Measurements from ENCODE around the gene CACNA1C.
"Not testable (repeated sequence)": the region's sequence is repeated elsewhere in the genome, so short reads cannot be mapped to it uniquely, and the experiment has no call there.

CACNA1C gene

DNA sequence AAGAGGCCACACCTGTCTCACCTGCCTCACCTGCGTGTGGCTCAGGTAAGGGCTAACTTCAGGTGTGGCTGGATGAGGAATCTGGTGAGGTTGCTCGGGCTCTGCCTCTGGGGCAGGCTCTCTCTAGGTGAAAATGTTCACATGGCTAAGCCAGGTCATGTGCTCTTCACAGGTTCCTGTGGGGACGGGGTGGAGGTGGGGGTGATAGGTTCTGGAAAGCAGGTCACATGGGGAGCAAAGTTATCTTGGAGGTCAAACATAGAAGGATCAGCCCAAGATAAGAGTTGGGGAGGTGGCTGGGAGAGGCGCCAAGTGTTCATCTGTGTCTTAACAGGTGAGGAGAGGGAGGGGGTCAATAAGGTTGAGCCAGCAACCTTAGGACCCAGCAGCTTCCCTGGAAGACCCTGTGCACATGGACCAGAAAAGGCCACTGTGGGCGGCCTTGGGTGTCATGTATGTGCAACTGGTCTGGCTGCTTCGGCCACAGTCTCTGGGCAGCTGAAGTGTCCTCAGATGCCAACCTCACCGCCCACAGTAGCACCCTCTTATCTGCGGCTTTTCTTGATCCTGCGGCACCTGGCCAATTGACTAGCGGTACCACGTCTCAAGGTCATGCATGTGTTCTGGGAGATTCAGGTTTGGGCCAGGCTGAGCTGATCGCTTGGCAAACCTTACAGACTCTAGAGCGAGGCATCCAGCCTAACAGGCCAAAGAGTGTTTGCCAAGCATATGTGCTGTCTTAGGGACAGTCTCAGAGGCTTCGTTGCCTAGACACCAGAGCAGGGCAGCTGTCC, 60.5 kb downstream of the CACNA1C start:
- no peak for DNase-seq

DNA sequence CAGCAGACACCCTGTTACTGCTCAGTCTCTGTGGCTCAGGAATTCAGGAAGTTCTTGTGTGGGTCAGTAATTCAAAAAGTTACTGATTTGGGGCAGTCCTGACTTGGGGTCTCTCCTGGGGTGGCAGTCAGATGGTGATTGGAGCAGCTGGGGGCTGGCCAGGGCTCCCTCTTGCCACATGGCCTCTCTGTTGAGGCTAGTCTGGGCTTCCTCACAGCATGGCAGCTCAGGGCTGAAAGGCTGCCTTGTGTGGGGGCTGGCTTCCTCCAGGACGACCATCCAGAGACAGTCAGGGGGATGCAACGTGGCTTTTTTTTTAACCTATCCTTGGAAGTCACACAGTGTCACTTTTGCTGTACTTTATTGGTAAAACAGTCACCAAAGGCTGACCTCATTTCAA, 61.3 kb downstream of the CACNA1C start:
- DNase-seq: no peak

DNA sequence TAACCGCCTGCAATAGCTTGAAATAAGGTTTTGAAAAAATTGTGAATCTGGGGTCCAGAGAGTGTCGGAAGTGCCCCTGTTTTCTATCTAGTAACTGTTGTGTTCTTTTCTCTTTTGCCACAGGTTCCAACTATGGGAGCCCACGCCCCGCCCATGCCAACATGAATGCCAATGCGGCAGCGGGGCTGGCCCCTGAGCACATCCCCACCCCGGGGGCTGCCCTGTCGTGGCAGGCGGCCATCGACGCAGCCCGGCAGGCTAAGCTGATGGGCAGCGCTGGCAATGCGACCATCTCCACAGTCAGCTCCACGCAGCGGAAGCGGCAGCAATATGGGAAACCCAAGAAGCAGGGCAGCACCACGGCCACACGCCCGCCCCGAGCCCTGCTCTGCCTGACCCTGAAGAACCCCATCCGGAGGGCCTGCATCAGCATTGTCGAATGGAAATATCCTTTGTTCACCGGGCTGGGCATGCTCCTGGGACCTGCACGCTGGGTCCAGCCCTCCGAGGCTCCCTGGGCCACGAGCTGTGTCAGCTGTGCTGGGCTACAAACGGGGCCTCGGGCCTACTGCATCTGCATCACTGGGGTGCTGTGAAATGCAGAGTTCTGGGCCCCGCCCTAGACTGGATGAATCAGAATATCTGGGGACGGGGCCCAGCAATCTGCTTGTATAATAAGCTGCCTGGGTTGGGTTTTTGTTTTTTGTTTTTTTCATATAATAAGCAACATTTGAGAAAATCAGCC, 62.5 kb downstream of the CACNA1C start:
- no peak for DNase-seq

DNA sequence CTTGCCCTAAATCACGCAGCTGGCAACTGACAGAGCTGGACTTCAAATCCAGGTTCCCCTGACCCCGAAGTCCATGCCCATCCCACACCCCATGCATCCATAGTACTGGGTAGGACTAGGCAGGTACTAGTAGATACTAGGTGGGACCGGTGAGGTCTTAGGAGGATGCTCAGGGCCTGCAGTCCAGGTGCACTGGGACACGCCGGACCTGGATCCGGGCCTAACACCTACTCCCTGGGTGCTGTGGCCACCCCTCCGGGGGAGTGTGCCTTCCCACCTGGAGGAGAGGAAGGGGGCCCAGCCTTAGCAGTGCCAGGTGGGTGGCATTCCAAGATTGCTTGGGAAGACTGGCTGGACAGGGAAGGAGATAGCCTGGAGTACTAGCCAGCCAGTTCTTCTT, 64.8 kb downstream of the CACNA1C start:
- DNase-seq: no peak

DNA sequence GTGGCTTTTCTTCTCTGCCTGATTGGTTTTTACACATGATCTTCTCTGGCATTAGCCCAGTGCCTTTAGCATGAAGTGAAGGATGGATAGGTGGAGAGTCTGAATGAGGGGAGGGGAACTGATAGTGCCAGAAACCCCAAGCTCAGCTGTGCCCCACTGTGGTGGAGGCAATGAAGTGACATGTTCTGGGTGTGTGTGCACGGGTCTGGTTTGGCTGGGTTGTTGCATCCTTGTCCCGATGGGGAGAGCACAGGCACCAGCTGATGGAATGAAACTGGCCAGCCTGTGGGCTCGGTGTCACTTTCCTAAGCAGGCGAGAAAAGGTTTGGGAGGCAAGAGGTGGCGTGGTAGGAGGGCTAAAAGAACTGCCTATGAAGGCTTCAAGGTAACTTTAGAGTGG, 65.3 kb downstream of the CACNA1C start:
- no peak for DNase-seq

DNA sequence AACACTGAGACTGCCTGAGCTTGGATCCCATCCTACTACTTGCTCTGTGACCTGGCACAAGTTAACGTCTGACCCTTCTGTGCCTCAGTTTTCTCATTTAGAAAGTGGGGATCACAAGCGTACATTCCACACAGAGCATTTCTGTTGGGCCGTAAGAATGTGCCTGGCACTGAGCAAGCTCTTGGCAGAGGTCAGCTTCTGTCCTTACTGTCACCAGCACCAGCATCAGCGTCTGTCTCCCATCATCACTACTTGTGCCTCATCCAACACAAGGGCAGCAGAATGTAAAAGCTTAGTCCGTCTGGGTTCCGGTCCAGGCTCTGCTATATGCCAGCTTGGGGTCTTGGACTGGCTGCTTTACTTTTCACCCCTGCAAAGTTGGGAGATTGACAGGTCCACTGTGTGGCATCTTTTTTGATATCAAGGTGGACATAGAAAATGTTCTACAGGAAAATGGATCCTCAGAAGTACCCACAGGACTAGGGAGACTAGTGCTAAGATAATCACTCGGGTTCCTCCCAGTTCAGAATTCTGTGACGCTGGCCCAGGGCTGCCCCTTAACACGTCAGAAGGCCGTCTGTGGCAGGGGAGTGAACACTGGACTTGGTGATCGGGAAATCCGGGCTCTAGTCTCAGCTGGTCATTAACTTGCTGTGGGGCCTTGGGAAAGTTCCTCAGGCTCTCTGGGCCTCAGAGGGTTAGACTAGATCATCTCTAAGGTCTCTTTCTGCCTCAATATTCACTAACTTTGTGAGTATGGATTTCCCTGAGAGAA, 65.9 kb downstream of the CACNA1C start:
- no peak for DNase-seq

DNA sequence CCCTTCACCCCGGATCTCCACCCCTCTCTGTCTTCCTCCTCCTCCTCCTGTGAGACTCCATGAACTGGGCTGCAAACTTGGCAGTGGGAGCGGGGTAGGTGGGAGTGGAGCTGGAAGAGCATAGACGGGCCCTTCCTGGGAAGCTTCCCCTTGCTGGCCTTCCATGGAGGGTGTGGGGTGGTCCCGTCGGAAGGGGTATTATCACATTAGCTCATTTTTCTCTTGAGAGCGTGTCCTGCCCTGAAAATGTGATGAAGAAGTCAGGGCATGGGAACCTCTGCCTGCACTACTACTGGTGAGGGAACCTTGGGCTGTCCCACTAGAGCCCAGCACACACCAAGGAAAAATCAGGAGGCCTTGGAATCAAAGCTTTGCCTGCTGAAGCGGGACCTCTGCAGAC, 66.5 kb downstream of the CACNA1C start:
- no peak for DNase-seq

DNA sequence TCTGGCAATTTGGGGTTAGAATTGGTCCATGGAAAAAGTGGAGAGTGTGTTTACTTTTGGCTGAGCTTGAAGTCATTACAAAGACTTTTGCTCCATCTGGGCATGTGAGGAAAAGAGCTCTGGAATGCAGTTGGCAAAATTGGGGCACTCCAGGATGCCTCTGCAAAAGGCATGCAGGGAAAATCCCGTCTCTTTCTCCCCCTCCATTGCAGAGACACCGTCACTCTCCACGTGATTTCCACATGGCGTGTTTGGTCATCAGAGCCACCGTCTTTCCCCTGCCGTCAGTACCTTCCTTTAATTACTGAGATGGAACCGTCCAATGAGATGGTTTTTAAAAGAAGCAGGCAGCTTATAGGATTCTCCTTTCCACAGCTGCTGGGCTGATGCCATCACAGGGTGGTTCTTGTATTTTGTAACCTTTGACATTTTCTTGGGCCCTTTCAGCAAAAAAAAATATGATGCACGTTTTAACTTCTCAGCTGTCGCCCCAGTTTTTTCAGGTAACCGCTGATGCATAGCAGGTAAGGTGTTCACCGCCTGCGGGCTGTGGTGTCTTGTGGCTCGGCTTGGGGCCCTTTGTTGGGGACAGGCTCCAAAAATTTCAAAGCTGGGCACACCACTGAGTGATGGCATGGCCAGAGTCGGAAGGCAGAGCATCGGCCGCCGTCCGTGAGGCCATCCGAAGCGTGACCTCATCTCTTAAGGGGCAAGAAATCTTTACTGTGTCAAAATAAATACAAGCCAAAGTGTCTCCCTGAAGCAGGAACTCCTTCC, 68.4 kb downstream of the CACNA1C start:
- no peak for DNase-seq

DNA sequence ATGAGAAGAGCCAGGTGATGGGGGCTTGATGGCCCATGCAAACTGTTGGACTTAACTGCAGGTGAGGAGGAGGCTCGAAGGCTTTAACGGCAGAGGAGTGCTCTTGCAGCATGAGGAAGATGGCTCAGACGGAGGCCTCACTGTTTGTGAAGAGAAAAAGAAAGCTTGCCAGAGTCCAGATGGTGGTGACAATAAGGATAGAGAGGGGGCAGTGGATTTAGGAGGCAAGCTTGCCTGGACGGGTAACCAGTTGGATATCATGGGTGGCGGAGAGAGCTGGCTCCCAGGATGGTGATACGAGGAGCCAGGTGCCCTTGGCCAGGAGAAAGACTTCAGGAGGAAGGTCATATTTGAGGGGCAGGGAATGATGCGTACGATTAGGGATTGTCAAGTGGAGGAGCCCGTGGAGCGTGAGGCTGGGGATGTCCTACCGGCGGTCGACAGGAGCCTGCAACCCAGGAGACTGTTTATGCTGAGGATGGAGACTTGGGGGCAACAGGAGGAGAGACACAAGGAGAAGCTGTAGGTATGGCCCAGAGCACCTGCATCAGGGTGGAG, 71.8 kb downstream of the CACNA1C start:
- DNase-seq: no peak

DNA sequence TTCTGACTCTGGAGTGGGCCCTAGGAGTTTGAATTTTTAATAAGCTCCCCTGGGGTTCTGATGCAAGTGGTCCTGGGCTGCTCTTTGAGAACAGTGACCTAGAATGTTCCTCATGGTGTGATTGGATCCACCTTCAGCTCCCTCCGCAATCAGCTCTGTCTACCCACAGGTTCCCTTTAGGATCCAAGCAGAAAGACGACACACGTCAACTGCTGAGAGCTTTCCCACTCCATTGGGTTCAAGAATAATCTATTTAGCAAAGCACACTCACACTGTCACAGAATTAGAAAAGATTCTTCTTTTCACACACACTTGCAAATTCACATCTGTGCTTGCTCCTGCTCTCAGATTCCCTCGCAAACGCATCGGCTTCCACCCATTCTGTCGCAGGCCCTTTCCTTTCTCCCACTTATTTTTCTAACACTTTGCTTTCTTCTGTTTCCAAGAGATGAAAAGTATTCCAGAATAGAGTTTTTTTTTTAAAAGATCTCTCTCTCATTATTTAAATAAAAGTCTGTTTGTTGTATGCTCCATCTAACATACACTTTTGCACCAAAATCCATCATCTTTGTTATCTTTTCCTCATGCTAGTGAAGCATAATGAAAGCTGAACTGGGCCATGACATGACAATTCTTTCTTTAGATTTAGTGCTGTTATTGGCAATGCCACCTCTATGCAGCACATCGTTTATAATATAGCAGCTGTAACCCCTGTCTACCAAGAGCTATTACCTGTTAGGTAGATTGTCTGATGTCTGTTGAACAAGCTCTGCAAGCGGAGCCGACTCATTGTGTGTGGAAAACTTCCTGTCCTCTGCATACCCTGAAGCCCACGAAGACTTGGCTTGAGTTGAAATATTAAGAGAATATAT, 73.1 kb downstream of the CACNA1C start:
- no peak for DNase-seq

DNA sequence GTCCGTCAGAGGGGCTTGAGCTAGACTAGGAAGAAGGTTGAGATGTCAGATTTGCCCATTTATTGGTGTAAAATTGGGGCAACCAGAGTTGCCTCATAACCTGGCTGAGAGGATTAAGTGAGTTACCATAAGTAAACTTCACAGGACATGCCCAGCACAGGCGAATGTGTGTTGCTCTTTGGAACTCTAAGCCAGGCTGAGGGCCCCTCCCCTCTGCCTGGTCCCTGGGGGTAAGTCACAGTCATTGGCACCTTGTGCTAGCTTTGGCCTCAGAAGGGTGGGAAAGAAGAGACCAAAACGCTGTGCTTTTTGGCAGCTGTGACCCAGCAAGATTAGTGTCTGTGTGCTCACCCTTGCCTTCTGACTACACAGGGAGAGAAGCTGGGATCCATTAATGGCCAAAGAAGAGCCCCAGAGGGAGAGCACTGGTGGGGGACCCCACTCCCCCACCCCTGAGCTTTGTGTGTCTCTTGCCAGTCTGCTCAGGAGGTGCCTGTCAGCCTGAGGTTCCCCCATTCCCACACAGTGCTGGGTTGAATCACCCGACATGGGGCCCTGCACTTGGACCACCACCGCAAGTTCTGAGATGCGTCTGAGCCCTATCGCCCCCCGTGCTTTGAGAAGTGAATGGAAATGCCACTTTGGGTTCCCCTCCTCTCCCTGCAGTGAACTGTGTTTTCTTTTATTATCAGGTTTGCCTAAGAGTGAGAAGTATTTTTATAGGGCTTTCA, 74.1 kb downstream of the CACNA1C start:
- no peak for DNase-seq

DNA sequence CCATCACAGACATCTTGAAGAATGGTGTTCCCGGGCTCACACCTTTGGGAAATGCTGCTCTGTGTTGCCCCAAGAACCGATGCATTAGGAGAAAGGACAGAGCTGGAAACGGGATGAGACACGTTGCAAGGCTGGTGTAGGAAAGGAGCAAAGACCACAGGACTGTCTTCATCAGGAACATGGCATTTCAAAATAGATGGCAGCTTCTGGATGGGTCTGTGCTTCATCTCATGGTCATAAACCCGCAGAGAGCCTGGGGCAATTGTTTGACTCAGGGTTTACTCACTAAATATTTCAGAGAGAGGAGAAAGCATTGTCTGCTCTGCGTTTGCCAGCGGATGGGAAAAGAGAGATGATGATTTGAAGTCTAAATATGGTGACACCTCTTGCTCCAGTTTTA, 76.3 kb downstream of the CACNA1C start:
- DNase-seq: no peak

DNA sequence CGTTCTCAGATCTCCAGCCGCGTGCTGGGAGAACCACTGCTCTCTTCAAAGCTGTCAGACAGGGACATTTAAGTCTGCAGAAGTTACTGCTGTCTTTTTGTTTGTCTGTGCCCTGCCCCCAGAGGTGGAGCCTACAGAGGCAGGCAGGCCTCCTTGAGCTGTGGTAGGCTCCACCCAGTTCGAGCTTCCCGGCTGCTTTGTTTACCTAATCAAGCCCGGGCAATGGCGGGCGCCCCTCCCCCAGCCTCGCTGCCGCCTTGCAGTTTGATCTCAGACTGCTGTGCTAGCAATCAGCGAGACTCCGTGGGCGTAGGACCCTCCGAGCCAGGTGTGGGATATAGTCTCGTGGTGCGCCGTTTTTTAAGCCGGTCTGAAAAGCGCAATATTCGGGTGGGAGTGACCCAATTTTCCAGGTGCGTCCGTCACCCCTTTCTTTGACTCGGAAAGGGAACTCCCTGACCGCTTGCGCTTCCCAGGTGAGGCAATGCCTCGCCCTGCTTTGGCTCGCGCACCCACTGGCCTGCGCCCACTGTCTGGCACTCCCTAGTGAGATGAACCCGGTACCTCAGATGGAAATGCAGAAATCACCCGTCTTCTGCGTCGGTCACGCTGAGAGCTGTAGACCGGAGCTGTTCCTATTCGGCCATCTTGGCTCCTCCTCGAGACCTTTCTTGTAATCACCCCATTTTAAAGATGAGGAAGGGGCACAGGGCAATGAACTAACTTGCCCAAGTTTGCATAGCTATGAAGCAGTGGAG, 83.1 kb downstream of the CACNA1C start:
- DNase-seq: not testable (repeated sequence)

DNA sequence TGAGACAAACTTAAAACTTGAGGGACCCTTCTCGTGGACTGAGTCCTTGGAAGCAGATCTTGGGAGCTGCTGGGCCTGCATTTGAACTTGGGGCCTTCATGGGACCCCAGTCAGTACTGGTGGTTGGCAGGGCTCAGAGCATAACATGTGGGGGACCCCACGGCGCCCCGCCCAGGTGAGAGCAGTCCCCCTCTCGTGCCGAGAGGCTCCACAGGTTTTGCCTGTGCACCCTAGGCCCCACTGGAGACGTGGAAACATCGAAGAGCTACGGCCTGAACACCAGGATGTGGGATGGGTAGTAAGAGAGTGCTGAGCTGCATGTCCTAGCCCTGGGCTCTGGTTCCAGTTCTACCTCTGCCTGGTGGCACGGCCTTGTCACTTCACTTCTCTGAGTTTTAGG, 84.1 kb downstream of the CACNA1C start:
- DNase-seq: no peak

DNA sequence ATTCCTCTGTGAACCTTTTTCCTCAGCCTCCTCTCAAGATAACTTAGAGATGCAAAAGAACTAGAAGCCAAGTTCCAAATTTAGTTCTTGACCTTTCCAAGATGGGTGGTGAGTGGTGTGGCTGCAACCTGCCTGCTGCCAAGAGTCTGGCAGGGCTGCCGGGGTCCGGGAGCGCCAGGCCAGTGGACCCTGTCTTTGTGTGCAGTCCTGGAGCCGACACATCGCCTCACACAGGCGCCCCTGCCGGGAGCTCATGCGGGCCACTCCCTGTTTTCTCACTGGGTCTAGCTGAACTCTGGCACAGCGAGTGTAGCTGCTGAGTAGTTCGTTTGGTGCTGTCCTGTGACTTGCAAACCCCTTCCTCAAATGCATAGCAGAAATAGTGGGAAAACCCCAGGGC, 84.9 kb downstream of the CACNA1C start:
- DNase-seq: no peak

DNA sequence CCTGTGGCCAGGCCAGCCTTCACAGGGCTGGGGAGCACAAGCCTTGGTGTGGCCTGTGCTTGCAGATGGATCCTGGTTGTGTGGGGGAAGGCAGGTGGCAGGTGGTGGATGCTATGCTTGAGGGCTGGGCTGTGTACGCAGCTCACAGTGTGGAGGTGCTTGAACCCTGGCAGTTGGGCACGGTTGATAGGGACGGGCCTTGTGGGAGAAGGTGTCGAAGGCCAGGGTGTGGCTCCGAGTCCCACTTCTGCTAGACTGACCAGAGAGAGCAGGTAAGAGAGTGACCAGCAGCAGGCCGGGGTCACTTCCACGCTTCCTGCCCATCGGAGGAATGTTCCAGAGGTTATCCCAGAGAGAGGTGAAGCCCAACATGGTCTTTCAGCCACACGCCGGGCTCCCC, 85.5 kb downstream of the CACNA1C start:
- DNase-seq: no peak

DNA sequence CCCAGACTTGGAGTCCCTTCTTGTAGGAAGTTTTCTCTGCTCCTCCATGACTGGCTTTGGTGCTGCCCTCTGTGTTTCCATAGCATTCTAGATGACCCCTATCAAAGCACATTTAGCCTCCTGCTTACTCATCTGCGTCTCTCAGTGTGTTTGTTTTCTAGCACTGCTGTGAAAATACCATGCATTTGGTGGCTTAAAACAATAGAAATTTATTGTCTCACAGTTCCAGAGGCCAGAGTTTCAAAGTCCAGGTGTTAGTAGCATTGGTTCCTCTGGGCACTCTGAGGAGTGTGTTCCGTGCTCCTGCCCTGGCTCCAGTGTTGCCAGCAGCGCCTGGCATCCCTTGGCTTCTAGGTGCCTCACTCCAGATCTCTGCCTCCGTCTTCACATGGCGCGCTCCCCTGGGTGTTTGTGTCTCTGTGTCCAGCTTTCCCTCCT, 86.1 kb downstream of the CACNA1C start:
- no peak for DNase-seq

DNA sequence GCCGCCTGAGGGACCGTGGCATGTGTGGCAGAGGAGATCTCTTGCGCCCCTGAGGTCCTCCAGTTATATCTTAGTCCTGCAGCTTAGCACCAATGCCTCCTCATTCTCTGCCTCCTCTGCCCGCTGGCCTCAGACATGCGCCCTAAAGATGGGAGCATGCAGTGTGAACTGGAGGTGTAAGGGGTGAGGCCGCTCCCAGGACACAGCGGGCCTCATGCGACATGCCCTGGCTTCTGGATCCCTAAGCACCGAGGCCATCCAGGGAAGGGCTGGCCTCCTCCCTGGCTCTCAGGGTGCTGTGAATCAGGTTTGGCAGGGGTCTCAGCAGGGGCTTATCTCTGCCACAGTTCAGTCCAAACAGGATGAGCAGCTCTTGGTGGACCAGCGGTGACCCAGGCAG, 86.9 kb downstream of the CACNA1C start:
- DNase-seq: no peak

DNA sequence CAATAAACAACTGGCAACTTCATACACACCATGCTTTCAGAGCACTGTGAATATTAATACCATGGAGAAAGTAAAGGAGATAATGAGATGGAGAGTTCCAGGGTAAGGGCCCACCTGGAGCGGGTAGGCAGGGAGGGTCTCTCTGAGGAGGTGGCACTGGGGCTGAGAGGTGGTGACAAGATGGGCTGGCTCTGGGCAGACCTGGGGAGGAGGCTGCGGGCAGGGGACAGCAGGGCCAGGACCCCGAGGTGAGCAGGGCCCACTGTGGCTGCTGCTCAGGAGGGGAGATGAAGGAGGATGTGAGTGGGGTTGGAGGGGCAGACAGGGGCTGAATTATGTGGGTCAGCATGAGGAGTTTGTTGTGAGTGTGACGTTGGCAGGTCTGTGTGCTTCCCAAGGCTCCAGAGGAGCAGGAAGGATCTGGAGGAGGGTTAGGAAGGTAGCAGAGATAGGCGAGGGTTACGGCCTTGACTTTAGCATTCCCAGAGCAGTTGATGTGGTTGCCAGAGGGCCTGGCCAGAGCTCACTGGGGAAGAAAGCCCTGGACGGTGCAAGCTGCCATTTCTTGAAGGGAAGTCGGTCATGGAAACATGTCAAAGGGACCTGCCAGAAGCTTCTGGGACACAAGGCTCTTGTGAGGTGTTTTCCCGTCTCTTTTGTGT, 88.2 kb downstream of the CACNA1C start:
- no peak for DNase-seq

All from CD4-positive, alpha-beta T cell treated with Interleukin-1 beta for 1 hour (primary cell).